GM12865 (cell line): ENCODE measurements around the gene TNFSF8.
A peak's percentile ranks its signal among the peaks of the same experiment; 100 is the strongest.

Experiments
- DNase-seq: peaks from one replicate; pipeline ENCODE4 v3.0.0; 2010; ENCODE audit warnings: low read depth
- H3K4me3 ChIP-seq: 2 replicates; pipeline ENCODE4 v1.5.1; 2011; ENCODE audit warnings: mild to moderate bottlenecking, low read depth, low read length, control low read depth
- CTCF ChIP-seq: IDR thresholded peaks from 2 replicates; pipeline ENCODE4 v1.5.1; 2011; ENCODE audit warnings: low read length, control low read depth, low read depth, inconsistent platforms; ENCODE audit not compliant: insufficient read depth; ENCODE audit errors: missing control alignments

Gene TNFSF8

DNA sequence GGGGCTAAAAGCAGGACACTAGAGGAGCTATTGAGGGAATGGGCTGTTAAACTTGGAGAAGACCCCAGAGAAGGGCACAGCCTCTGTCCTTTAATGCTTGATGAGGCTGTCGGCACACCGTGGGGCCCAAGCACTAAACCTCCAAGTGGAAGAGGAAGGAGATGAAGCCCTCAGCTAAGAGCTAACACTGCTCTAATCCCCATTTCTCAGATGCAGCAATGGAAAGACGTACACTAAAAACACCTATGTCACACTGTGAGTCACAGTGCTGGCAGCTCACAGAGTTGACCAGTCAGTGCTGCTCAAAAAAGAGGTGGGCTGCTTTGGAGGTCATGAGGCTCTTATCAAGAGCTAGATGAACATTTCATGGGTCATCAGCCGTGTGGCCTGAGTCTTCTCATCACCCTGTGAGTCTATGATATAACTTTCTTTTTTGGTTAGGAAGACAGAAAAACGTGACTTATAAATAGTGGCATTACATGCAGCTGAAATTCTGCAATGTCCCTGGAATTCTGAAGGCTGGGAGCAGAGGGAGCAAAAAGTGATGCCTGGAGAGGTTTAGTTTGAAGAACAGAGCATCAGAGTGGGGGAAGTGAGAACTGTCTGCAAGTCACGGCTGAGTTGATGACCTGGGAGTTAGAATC is 21.5 kb downstream of the TNFSF8 start:
- DNase-seq, result no peak
- no peak for TF ChIP-seq CTCF
- no peak overlapping the region for H3K4me3 ChIP-seq

DNA sequence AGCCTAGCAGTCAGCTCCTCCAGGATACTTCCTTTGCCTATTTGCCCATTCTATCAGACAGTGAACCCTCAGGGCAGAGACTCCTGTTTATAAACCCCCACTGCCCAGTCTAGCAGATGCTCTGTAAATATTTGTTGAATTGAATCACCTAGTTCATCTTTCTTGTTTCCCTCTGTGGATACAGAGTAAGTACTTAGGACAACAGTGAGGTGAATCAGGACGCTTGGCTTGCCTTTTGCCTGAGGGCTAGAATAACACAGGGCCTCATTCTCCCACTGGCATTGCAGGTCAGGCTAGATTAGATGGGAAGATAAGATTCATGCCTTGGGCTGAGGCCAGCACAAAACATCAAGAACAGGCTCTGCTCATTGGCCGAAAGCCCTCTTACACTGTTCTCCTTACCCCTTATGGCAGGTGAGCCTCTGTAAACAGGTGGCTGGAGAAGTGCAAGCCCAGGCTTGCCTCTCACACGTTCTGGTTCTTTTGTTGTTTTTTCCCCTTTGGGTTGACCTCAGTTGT is 22.2 kb downstream of the TNFSF8 start:
- H3K4me3 ChIP-seq, result no peak overlapping the region
- no peak for TF ChIP-seq CTCF
- peak; percentile 38 for DNase-seq

GRCh38 chr9:114906922-114907571 is 23.3 kb downstream of the TNFSF8 start:
- DNase-seq, result peak; percentile 42
- H3K4me3 ChIP-seq, result no peak overlapping the region
- TF ChIP-seq CTCF, result peak; percentile 41

- no peak overlapping the region for H3K4me3 ChIP-seq
- DNase-seq, result no peak
- no peak for TF ChIP-seq CTCF
Measured at GRCh38 chr9:114905170-114905940, 25.0 kb downstream of the TNFSF8 start.

GRCh38 chr9:114902786-114903524 is 27.4 kb downstream of the TNFSF8 start:
- no peak overlapping the region for H3K4me3 ChIP-seq
- TF ChIP-seq CTCF, result no peak
- no peak for DNase-seq

GRCh38 chr9:114900942-114901802 is 29.2 kb downstream of the TNFSF8 start:
- TF ChIP-seq CTCF, result no peak
- no peak overlapping the region for H3K4me3 ChIP-seq
- DNase-seq, result no peak
